ENCODE measurements around the gene SMG9.

SMG9 gene, protein sequence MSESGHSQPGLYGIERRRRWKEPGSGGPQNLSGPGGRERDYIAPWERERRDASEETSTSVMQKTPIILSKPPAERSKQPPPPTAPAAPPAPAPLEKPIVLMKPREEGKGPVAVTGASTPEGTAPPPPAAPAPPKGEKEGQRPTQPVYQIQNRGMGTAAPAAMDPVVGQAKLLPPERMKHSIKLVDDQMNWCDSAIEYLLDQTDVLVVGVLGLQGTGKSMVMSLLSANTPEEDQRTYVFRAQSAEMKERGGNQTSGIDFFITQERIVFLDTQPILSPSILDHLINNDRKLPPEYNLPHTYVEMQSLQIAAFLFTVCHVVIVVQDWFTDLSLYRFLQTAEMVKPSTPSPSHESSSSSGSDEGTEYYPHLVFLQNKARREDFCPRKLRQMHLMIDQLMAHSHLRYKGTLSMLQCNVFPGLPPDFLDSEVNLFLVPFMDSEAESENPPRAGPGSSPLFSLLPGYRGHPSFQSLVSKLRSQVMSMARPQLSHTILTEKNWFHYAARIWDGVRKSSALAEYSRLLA
- 24.9 to 30.3 reads per million in 2 donors for total RNA-seq

DNA sequence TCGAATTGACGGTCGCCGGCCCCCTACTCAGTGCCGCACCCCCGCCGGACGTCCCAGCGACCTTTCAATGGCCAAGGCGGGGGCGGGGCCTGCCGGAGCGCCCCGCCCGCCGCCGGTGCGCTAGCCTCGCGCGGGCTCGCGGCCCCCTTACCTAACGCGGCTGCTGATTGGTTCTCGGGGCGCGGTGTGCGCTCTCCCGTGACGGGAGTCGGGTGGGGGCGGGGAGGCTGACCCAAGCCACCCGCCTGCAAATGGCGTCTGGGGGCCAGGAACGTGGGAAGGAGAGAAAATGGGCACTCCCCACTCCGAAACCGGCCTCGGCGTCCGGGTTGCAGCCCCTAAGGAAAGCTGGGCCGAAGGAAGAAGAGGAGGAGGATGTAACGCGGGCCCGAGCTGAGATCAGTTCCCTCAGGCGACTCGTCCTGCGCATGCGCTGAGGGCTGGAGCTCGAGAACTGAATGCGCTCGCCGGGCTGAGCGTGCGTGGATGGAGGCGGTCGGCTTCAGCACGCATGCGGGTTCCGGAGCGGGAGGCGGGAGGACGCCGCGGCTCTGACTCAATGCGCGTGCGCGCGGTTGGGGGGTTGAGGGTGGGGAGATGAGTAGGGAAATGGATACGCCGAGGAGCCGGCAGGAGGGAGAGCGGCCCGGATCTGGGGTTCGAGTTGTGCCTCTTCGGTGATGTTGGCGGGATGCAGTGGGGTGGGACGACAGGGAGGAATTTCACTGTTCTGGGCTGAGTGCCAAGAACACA, at the start of gene SMG9:
Gene SMG9 (minus strand): TSS at position 460 of the 753 bp plus-strand sequence. CDS start 4,221 bp downstream, outside the sequence.
- DNase-seq = peak; percentile 97 to 99 (median 98)

- no peak for DNase-seq
Measured at GRCh38 chr19:43804432-43804831, 49.7 kb upstream of the SMG9 start.

DNA sequence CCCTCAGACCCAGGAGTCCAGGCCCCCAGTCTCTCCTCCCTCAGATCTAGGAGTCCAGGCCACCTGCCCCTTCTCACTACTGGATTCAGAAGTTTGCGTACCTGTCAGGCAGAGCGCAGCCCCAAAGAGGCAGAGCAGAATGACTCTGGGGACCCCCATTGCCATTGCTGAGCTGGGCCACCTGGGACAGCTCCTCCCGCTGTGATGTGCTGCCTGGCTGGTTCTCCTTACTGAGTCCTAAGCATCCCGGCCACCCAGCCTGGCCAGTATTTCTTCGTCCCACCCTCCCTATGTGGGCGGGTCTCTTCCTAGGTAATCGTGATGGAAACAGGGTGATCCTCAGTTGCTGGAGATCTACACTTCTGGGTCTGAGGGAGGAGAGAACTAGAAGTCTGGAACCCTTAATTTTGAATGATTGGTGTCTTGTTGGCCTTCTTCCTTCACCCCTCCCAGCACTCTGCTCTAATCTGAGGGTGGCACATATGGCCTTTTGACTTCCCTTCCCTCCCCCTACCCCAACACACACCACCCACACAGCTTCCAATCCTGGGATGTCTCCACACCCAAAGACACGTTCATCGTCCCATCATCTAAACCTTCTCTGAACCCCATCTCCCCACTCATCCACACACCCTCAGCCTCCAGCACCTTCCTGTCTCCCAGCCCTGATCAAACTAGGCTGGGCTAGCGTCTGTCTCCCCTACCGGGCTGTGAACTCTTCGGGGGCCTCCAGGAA, 47.6 kb upstream of the SMG9 start, which contains the start of gene LYPD5:
Gene LYPD5 (minus strand): TSS at position 232 of the 736 bp plus-strand sequence. CDS start 67 bp downstream, at position 165.
- no peak for DNase-seq

DNA sequence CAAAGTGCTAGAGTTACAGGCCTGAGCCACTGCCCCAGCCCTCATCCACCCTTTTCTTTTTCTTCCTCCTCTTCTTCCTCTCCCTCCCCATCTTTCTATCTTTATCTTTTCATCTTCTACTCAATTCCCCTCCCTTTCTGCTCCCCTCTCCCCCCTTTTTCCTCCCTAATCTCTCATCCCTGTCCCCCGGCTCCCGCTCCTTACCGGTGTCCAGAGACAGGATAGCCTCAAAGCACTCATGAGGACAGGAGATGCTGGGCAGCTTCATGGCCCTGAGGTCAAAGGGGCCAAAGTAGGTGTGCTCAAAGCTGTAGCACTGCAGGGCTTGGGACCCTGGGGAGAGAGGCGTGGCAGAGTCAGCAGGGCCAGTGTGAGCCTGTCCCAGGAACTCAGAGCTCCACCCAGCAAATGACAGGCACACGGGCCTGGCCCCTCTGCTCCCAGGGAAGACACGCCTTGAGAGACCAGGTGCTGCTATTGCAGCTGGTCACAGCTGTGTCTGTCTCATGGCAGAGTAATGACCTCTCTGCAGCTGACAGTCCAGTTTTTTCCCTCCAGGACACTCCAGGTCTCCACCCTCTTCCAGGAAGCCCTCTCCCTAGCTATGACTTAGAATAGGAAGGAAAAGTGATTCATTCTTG, 44.9 kb upstream of the SMG9 start:
- DNase-seq = no peak

DNA sequence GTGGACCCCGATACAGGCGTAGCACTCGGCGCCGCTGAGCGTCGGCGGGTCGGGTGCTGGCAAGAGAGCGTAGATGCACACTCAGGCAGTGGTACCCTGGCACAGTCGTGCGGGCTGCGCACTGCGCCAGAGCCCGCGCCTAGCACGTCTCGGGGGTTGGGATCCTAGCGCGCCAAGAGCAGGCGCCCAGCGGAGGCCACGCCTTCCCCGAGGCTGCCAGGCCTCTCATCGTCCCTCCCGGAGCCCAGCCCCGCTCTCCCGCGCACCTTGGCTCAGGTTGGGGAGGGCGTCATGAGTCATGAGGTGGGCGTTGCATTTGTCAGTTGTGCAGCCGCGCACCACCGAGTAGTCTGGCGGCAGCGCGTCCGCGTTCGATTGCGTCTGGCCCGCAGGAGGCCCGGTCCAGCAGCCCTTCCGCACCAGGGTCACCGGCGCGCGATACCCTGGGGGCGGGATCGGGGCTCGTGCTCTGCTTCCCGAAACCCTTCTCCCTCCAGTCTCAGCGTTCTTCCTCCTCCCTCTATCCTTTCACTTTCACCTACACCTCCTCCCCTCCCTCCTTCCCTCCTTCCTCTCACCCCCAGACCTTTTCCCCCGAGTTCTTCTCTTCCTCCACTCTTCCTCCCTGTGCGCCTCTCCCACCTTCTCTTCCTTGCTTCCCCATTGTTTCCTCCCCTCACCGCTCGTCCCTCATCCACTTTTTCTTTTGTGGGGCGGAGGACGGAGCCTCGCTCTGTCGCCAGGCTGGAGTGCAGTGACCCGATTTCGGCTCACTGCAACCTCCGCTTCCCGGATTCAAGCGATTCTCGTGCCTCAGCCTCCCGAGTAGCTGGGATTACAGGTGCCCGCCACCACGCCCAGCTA, 44.0 kb upstream of the SMG9 start:
- DNase-seq = peak in 3 of 5 experiments; percentile 35 to 56 (median 52)

- no peak for DNase-seq
Measured at GRCh38 chr19:43798026-43798545, 43.3 kb upstream of the SMG9 start.

DNA sequence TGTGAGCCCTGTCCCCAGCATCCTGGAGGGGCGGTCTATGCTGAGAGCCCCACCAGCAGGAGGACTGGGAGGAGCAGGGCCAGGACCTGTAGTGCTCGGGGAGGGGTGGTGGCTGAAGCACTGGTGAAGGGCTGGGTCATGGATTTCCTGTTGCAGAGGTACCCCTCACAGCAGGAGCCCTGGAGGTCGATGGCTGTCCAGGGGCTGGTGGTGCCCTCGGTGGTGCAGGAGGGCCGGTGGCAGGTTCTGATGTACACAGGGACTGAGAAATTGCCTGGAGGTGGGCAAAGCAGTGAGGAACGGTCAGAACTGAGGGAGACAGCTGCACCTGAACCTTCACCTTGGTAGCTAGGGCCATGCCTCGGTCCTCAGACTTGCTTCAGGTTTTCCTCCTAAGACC, 42.8 kb upstream of the SMG9 start:
- DNase-seq = no peak

DNA sequence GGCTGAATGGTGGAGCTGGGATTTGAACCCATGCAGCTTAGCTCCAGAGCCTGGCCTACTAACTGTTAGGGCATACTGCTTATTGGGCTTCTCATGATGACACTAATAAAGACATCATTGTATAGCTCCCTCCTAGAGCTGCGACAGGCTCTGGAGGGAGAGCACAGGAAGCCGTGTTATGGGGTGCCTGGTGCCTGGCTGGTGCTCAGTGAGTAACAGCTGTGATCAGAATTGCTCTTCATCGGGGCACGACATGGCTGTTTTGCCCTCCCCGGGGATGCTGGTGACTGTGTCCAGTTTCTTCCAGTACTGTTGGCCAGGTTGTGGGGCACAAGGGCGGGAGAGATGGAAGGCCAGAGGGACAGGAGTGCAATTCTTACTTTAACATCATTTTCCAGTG, 42.4 kb upstream of the SMG9 start:
- no peak for DNase-seq

DNA sequence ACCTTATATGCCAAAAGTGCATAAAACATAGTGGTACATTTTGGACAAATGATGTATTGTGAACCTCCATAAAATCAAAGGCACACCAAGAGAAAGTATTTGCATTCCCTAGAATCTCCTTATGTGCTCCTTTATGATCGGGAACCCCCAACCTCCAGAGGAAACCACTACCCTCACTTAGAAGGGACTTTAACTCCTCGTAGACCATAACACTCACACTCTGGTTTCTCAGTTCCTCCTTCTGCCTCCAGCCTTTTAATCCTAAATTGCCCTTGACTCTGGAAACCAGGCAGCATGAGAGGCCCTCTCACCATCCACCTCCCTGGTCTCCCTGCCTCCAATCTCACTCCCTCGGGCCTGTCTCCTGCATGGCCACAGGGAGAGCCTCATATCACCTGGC, 35.8 kb upstream of the SMG9 start:
- no peak for DNase-seq

DNA sequence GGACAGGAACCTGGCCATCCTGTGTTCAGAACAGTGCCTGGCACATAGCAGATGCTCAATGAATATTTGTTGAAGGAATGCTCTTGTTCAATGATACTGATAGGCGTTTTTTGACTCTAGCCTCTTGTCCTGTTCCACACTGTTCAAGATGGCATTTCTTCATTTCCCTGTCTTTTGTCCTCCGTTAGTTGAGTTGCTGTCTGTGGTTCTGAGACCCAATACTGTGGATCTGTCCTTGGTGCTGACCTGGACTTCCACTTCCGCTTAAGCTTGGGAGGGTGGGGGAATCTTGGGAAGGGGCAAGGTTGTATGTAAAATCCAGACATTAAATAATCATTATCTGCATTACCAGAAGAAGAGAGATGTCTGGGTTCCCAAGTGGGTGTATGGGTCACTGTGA, 34.3 kb upstream of the SMG9 start:
- no peak for DNase-seq

- no peak for DNase-seq
Measured at GRCh38 chr19:43786665-43787064, 31.9 kb upstream of the SMG9 start.

- DNase-seq = peak in 3 of 5 experiments; percentile 32 to 76 (median 34)
Measured at GRCh38 chr19:43784981-43785808, 30.4 kb upstream of the SMG9 start.

GRCh38 chr19:43784241-43784980, 29.6 kb upstream of the SMG9 start:
- DNase-seq = peak in 3 of 5 experiments; percentile 41 to 65 (median 51)

DNA sequence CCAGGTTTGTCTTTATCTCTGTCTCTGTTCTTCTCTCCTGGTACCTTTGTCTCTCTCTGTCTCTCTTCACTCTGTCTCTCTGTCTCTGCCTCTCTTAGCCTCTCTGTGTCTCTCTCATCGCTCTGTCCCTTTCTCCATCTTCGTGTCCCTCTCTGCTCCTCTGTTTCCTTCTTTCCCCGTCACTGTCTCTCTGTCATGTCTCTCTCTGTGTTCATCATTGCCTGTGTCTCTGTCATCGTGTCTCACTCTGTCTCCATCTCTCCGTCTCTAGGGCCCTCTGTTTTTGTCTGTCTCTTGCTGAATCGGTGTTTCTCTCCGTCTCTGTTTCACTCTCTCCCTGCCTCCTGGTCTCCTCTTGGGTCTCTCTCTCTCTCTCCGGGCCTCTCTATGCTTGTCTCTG, 28.9 kb upstream of the SMG9 start:
- DNase-seq = no peak

- DNase-seq = peak in 2 of 5 experiments; percentile 21 to 41
Measured at GRCh38 chr19:43782689-43783231, 28.0 kb upstream of the SMG9 start.

- peak in 1 of 5 experiments; percentile 58 for DNase-seq
Measured at GRCh38 chr19:43782311-43782660, 27.5 kb upstream of the SMG9 start.

GRCh38 chr19:43781630-43782310, 27.0 kb upstream of the SMG9 start:
- peak in 1 of 5 experiments; percentile 74 for DNase-seq

Measured in T-helper 2 cell (primary cell).